Measurements from ENCODE around the gene UCP3. TPM values are rescaled to one million over a fixed set of nuclear protein-coding genes. Genes with fewer than 3 reads are reported as not detected.

The UCP3 gene
- total and polyA plus RNA-seq, 11 donors, result 0.50 to 8.3 (median 1.7) TPM

DNA sequence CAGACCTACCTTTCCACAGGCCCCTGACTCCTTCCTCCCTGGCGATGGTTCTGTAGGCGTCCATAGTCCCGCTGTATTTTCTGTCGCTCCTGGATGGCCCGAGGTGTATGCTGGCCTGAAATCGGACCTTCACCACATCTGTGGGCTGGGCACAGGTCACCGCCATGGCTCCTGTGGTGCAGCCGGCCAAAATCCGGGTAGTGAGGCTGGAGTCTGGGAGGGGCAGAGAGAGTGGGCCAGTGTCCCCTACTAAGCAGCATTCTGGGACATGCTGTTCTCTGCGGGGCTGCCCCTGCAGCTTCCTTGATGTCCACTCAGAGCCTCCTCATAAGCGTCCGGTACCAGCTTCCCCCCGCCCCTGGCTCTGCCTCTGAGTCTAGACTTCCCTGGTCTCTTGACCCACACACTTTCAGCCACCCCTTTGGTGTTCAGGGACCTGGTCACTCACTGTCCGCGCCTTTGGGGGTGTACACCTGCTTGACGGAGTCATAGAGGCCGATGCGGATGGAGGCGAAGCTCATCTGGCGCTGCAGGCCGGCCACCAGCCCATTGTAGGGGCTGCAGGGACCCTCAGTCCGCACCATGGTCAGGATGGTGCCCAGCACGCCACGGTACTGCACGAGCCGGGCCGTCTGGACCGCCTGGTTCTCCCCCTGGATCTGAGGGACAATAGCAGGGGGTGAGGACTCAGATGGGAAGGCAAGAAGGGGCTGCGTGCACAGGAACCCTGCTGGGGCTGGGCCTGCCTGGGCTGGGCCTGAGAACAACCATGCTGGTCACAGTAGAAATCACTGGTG, 3.0 kb downstream of the UCP3 start:
- no peak for DNase-seq
- H3K4me3 ChIP-seq, result no peak overlapping the region
- H3K27ac ChIP-seq, result peak overlapping the region in 1 of 12 donors; percentile 51
- no peaks in the 10 kb centered on the region for H3K9me3 ChIP-seq
- no peaks in the 10 kb centered on the region for H3K27me3 ChIP-seq
- peaks cover 0 to 38% (median 6%) of the 10 kb centered on the region in 12 donors for H3K4me1 ChIP-seq
- H3K36me3 ChIP-seq, result peaks cover 0 to 31% (median 21%) of the 10 kb centered on the region in 9 donors
- 95 to 98% (median 96%) methylated on average over 28 to 29 of the region's 29 CpGs for WGBS, 4 donors
- TF ChIP-seq, protein P1, sequence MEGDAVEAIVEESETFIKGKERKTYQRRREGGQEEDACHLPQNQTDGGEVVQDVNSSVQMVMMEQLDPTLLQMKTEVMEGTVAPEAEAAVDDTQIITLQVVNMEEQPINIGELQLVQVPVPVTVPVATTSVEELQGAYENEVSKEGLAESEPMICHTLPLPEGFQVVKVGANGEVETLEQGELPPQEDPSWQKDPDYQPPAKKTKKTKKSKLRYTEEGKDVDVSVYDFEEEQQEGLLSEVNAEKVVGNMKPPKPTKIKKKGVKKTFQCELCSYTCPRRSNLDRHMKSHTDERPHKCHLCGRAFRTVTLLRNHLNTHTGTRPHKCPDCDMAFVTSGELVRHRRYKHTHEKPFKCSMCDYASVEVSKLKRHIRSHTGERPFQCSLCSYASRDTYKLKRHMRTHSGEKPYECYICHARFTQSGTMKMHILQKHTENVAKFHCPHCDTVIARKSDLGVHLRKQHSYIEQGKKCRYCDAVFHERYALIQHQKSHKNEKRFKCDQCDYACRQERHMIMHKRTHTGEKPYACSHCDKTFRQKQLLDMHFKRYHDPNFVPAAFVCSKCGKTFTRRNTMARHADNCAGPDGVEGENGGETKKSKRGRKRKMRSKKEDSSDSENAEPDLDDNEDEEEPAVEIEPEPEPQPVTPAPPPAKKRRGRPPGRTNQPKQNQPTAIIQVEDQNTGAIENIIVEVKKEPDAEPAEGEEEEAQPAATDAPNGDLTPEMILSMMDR (IDR thresholded peaks at IDR 0.05), result no peak
- no peak for TF ChIP-seq POLR2A (IDR thresholded peaks at IDR 0.05)
- ATAC-seq, result no peak
- intact Hi-C loops (cut with DNase I), result no loop called here

DNA sequence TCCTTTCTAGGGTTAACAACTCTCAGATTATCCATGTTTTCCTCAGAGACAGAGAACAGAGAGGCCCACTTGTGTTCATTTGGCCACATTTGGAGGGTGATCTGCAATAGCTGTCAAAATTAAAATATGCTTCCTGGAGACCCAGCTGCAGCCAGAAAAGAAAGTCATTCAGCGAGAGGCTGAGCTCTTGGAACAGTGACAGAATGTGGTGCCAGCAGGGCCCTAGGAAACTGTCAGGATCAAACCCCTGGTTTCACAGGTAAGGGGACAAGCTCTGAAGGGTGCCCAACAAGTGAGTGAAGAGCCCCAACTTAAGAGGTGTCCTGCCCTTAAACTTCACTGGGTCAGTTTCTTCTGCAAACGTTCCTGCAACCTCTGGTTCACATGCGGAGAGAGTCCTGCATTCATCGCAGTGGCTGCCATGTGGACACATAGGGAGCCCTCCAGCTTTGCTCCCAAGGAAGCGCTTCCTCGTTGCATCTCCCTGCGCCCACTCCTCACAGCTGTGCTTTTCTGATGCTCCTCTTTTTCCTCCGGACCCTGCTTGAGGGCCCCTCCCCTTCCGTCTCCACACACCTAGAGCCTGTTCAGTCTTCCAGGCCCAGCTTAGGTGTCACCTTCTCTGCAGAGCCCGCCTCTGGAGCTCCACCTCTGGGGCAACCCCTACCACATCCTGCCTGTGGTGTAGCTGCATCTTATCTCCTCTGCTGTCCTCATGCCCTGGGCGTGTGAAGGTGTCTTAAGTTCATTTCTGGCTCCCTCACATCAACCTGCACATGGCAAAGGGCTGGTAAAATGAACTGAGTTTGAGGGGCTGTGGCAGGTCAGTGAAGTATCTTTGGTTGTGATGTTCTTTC, 3.9 kb downstream of the UCP3 start:
- H3K27me3 ChIP-seq, result no peaks in the 10 kb centered on the region
- peak overlapping the region in 1 of 12 donors; percentile 51 for H3K27ac ChIP-seq
- H3K36me3 ChIP-seq, result peaks cover 0 to 31% (median 21%) of the 10 kb centered on the region in 9 donors
- intact Hi-C loops (cut with DNase I), result no loop called here
- H3K9me3 ChIP-seq, result no peaks in the 10 kb centered on the region
- TF ChIP-seq, protein P1 (IDR thresholded peaks at IDR 0.05), result no peak
- TF ChIP-seq POLR2A (IDR thresholded peaks at IDR 0.05), result no peak
- peak in 1 of 5 donors; percentile 69 for DNase-seq
- 72 to 81% (median 76%) methylated on average over 11 of the region's 11 CpGs for WGBS, 4 donors
- H3K4me3 ChIP-seq, result no peak overlapping the region
- H3K4me1 ChIP-seq, result peaks cover 0 to 29% (median 3%) of the 10 kb centered on the region in 12 donors
- ATAC-seq, result peak in 1 of 4 donors; percentile 41

DNA sequence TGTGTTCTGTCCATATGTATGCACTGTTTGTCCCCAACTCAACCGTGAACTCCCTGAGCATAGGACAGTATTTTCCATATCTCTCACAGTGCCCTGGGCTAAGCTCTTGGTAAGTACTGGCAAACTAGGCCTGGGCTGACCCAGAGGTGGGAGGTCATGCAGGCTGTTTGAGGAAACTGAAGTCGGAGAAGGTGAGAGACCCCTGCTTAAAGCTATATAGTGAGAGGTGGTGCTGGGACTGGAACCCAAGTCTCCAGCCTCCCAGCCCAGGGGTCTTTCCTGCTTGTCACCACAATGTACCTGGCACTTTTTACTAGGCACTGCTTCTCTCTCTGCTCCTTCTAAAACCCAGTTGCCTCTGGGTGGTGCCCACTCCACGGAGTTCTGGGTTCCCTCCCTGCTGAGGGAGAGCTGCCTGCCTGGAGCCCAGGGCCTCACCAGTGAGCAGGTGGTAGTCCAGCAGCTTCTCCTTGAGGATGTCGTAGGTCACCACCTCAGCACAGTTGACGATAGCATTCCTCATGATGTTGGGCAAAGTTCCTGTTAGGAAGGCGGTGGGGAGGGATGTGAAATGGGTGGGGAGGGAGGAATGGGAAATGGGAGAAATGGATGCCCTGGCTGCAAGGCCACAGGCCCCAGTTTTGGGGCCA, 4.7 kb downstream of the UCP3 start:
- Histone ChIP-seq H3K9me3 (no peaks in the 10 kb centered on the region), H3K4me3 (no peak overlapping the region), H3K4me1 (peaks cover 0 to 21% (median 0%) of the 10 kb centered on the region in 12 donors), H3K27ac (no peak overlapping the region), H3K36me3 (peaks cover 0 to 31% (median 21%) of the 10 kb centered on the region in 9 donors), H3K27me3 (no peaks in the 10 kb centered on the region)
- TF ChIP-seq, protein P1 (IDR thresholded peaks at IDR 0.05), result no peak
- no peak for TF ChIP-seq POLR2A (IDR thresholded peaks at IDR 0.05)
- ATAC-seq (no peak), DNase-seq (no peak)
- 84 to 92% (median 90%) methylated on average over 6 of the region's 6 CpGs for WGBS, 4 donors
- intact Hi-C loops (cut with DNase I), result no loop called here
